DMS 273 (cell line): ENCODE measurements around the gene CNGB1.
"Not testable (repeated sequence)": the region's sequence is repeated elsewhere in the genome, so short reads cannot be mapped to it uniquely, and the experiment has no call there.

Source experiments
- DNase-seq: peaks from one replicate; lab custom pipeline; 2025; ENCODE audit not compliant: unreplicated experiment; lab: John Stamatoyannopoulos, UW

CNGB1 gene

GRCh38 chr16:57970970-57971369, at the start of gene CNGB1:
CNGB1 (minus strand) TSS chr16:57971128; CDS start chr16:57967286, 3,842 bp downstream.
- no peak for DNase-seq

GRCh38 chr16:58019866-58020538, 49.1 kb upstream of the CNGB1 start:
- DNase-seq = no peak

GRCh38 chr16:58018803-58019202, 47.9 kb upstream of the CNGB1 start:
- peak; percentile 59 for DNase-seq

- peak; percentile 38 for DNase-seq
Observed at GRCh38 chr16:58016840-58017446, 46.0 kb upstream of the CNGB1 start.

GRCh38 chr16:58013201-58013956, 42.5 kb upstream of the CNGB1 start:
- DNase-seq = no peak

- no peak for DNase-seq
Observed at GRCh38 chr16:58012481-58012880, 41.6 kb upstream of the CNGB1 start.

GRCh38 chr16:58011652-58012051, 40.7 kb upstream of the CNGB1 start:
- DNase-seq = no peak

- DNase-seq = no peak
Observed at GRCh38 chr16:58010886-58011285, 40.0 kb upstream of the CNGB1 start.

- peak; percentile 45 for DNase-seq
Observed at GRCh38 chr16:58009856-58010416, 39.0 kb upstream of the CNGB1 start.

GRCh38 chr16:58004736-58005135, 33.8 kb upstream of the CNGB1 start:
- not testable (repeated sequence) for DNase-seq

- no peak for DNase-seq
Observed at GRCh38 chr16:58002936-58003335, 32.0 kb upstream of the CNGB1 start.

- no peak for DNase-seq
Observed at GRCh38 chr16:58002416-58002800, 31.5 kb upstream of the CNGB1 start.

GRCh38 chr16:58001781-58002415, 31.0 kb upstream of the CNGB1 start:
- no peak for DNase-seq

GRCh38 chr16:58000706-58001676, 30.1 kb upstream of the CNGB1 start, which contains the start of gene USB1:
USB1 (plus strand) TSS chr16:58001407; CDS start chr16:58001484, 77 bp downstream.
- DNase-seq = peak; percentile 94

- peak; percentile 84 for DNase-seq
Observed at GRCh38 chr16:57999971-58000705, 29.2 kb upstream of the CNGB1 start, which contains the start of gene ZNF319. ZNF319 (minus strand) TSS chr16:58000672; CDS start chr16:57998265, 2,407 bp downstream.

- DNase-seq = peak; percentile 53
Observed at GRCh38 chr16:57999366-57999970, 28.5 kb upstream of the CNGB1 start.

- DNase-seq = no peak
Observed at GRCh38 chr16:57998992-57999365, 28.1 kb upstream of the CNGB1 start.

- DNase-seq = no peak
Observed at GRCh38 chr16:57998486-57998885, 27.6 kb upstream of the CNGB1 start.
